Anterior cingulate cortex (tissue), 58 donors: ENCODE results near the gene CRYAA.

Source experiments
- DNase-seq, 58 donors: peaks; one replicate each; lab custom pipeline; 2025; lab: John Stamatoyannopoulos, UW

Gene CRYAA

DNA sequence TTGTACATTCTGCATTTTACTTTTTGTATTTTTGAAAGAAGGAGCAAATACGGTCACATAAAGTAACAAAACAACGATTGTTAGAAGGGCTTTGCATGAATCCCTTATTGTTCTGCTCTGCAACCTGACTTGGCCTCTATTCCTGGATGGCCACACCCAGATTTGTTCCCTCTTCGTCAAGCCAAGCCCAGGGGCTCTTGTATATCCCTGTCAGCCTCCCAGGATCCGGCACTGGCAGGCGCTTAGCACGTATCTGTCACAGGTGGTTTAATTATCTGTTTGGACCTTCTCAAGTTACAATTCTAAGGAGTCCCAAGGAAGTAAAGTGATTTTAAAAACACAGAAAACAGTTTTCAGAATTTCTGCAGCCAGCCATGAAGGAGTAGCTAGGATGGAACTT lies 28.0 kb downstream of the CRYAA start:
- DNase-seq, result peak in 1 of 58 donors; percentile 5

GRCh38 chr21:43198376-43198775 lies 29.6 kb downstream of the CRYAA start:
- DNase-seq, result no peak

DNA sequence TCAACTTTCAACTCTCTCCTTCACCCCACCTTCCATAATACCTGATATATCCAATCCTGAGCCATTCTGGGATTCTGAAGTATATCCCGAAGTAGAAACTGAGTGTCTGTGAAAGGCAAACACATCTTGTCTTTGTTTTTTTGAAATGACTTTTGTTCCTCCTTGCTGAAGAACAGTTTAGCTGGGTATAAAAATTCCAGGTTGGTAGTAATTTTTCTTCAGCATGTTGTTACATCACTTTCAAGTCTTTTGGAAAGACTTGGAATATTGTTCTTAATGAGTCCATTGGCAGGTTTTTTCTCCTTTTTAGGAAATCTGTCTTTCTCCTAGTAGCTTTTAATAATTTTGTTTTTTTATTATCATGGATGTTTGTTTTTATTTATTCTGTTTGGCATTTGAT lies 32.7 kb downstream of the CRYAA start:
- DNase-seq, result no peak

DNA sequence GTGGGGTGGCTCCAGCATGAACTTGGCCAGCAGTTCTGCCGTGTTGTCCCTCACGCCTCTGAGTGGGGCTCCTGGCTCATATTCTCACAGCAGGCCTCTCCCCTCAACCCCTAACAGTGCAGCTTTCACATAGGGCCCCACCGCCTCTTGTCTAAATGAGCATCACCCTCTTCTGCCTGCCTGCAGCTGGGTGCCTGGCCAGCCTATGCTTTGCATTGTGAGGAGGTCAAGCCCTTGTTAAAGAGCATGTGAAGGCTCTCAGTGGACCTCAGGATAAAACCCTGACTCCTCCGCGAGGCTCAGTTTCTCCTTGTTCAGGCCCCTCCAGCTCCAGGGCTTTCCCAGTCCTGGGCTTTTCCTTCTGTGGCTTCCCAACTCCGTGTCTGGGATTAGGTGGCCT lies 34.8 kb downstream of the CRYAA start:
- DNase-seq, result no peak

DNA sequence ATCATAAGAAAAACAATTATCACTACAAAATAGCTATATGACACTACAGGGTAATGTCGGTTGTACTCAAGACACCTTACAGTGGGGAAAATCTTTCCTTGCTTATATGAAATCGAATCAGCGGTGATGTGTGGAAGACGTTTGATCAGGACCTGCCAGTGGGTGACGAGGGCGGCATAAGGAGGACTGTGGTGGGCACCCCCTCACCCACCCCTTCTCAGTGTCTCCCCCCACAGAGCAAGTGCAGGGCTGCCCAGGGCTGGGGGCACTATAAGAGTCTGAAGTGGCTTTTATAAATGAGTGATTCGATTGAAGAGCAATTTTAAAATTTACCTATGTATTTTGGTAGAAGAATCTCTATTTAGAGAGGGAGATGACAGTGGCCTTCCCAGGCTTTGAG lies 35.8 kb downstream of the CRYAA start:
- no peak for DNase-seq

GRCh38 chr21:43206231-43207042 lies 37.6 kb downstream of the CRYAA start:
- no peak for DNase-seq

- DNase-seq, result no peak
These were observed 38.2 kb downstream of the CRYAA start for GRCh38 chr21:43207043-43207315.

DNA sequence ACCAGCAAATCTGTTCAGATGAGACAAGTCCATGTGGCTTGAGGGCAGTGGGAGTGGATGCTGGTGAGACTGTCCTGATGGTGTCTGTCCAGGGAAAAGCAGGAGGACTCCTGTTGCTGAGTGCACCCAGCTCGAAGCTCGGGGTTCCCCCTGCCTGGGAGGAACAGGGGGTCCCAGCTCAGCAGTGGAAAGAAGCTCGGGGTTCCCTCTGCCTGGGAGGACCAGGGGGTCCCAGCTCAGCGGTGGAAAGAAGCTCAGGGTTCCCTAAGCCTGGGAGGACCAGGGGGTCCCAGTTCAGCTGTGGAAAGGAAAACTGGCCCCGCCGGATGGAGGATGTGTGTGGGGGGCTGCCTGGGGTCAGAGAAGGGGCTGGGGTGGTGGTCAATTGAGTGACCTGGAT lies 39.1 kb downstream of the CRYAA start:
- DNase-seq, result no peak

- DNase-seq, result no peak
These were observed 39.9 kb downstream of the CRYAA start for GRCh38 chr21:43208561-43209332.

DNA sequence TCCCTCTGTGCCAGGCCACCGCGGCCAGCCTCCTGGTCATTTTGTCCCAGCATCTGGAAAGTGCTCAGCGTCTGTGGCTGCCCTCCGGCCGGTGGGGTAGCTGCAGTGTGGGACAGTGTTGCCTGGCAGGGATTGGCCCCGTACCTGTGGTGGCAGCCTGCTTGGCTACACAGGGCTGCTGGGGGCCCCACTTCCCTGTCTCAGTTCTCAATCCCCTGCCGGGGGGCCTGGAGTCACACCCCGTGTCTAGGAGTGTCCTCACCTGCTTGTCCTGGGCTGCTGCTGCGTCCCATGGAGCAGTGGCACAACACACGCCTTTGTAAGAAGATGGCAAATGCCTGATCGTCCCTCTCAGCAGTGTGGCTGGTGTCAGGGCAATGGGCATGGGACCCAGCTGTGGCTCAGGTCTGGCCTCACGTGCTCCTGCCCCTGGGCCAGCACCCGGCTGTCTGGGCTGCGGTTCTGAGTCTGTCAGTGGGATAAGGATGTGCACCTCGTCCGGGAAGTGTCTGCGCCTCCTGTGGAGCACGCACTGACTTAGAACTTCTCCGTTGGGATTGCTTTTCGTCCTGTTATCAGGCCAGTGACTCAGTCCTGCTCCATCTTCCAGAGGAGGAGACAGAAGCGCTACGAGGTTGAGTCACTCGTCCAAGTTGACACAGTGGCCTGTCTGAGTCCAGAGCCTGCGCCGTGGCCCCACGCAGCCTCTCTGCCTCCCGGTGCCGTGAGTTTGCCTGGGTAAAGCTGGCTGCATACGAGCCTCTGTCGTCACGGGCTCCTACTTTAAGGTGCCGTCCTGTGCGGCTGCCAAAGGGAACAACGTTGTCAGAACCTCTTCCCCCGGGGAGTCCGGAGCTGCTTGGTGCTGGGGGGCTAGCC lies 41.0 kb downstream of the CRYAA start:
- no peak for DNase-seq

DNA sequence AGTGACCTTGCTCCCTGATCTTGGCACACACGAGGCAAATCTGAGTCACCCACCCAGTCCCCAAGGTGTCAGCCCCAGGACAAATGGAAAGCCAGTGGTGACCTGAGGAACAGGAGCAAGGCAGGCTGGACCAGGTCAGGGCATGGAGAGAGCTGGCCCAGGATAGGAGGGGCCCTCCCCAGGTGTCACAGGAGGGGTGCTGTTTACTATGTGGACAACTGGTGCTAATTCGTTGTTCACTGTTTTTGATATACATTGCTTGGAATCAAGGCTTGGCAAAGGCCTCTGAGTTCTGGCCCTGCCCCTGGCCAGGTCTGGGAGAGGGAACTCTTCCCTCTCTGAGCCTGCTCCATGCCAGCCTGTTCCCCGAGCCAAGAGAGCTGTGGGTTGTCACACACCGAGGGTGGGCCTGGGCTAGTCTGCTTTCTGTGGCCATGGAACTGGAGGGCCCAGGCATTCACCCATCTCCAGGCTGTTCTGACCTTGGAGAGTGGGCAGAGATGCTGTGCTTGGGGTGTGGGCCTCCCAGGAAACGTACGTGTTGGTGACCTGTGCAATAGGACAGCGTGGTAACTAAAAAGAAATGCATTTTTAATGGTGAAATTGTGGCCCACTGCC lies 41.8 kb downstream of the CRYAA start:
- no peak for DNase-seq

DNA sequence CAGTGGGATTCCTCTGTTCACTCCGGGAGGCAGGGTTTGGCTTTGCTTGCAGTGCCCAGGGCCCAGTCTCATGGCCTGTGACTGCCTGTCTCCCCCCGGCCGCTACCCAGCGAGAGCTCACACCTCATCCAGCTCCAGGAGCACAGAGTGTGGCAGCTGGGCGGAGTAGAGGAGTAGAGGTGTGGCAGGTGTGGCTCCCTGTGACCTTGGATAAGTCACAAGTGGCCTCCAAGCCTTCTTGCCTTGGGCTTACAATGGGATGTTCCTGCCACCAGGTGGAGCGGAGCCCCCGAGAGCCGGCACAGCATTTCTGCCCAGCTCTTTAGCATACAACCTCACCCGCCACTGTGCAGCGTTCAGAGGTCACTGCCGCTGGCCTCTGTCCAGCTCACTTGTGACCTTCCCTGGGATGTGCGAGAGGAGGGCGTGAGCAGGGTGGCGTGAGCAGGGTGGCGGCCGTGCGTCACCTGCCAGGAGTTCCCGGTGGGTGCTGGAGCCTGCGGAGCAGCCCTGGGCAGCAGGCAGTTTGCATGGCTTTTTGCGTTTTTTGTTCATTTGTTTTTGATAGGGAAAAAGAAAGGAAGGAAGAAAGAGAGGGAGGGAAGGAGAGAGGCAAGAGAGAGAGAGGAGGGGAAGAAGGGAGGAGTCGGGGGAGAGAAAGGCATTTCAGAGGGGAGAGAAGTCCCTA lies 42.4 kb downstream of the CRYAA start:
- DNase-seq, result no peak

DNA sequence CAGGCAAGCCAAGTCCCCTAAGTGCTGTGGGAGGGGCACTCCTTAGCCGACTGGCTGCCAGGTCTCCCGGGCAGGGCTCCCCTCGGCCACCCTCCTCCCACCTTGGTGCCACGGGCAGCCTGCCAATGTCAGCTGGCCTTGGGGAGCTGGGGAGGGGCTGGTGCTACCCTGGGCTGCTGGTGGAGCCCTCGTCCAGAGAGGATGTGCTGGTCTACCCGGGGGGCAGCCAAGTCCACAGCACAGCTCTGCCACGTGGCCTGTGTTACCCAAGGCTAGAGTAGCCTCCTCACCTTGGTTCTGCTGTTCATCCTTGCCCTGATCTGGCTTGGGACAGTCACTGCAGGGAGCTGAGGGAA lies 42.9 kb downstream of the CRYAA start:
- no peak for DNase-seq
